Kidney (tissue), 14 donors: ENCODE data around the gene SCFD2. TPM values are rescaled to one million over a fixed set of nuclear protein-coding genes. Genes with fewer than 3 reads are reported as not detected.

Experiments used
- DNase-seq, 5 donors: peaks; one replicate each; pipeline ENCODE4 v3.0.0-alpha.2; 2013 to 2020
- FAIRE-seq: peaks from 2 replicates; lab custom pipeline; 2012; peaks lifted over from hg19 to GRCh38; lab: Jason Lieb, UNC
- H3K27ac ChIP-seq, 2 donors: one replicate each; pipeline ENCODE4 v1.7.0; 2013; ENCODE audit warnings: low read depth in 2 of 2, low read length in 2 of 2, inconsistent platforms in 1 of 2
- H3K27me3 ChIP-seq: one replicate; pipeline ENCODE4 v1.7.1; 2013; ENCODE audit warnings: low read length, inconsistent platforms; ENCODE audit not compliant: control insufficient read depth, insufficient read depth
- H3K36me3 ChIP-seq, 3 donors: one replicate each; pipeline versions ENCODE4 v1.7.0 to v1.7.1; 2013; ENCODE audit warnings: low read length in 3 of 3, control low read depth in 1 of 3, inconsistent platforms in 1 of 3; ENCODE audit not compliant: insufficient read depth in 3 of 3, control insufficient read depth in 2 of 3
- H3K4me1 ChIP-seq, 3 donors: one replicate each; pipeline versions ENCODE4 v1.7.0 to v1.7.1; 2013; ENCODE audit warnings: low read length in 3 of 3, inconsistent platforms in 1 of 3, low read depth in 1 of 3; ENCODE audit not compliant: control insufficient read depth in 2 of 3, insufficient read depth in 2 of 3
- H3K4me3 ChIP-seq, 3 donors: one replicate each; pipeline versions ENCODE4 v1.7.0 to v1.8.1; 2013; ENCODE audit warnings: low read length in 3 of 3, control low read depth in 1 of 3, inconsistent platforms in 1 of 3
- H3K9ac ChIP-seq, 3 donors: one replicate each; pipeline versions ENCODE4 v1.7.0 to v1.7.1; 2013; ENCODE audit warnings: low read length in 3 of 3, control low read depth in 1 of 3, inconsistent platforms in 1 of 3
- H3K9me3 ChIP-seq, 3 donors: one replicate each; pipeline versions ENCODE4 v1.7.0 to v1.7.1; 2013; ENCODE audit warnings: low read length in 3 of 3, control low read depth in 1 of 3, inconsistent platforms in 1 of 3; ENCODE audit not compliant: control insufficient read depth in 2 of 3, insufficient read depth in 1 of 3
- CTCF ChIP-seq: IDR thresholded peaks from 3 replicates; pipeline ENCODE4 v1.5.1; 2012; ENCODE audit warnings: mild to moderate bottlenecking, moderate library complexity, borderline replicate concordance; ENCODE audit not compliant: insufficient read depth; ENCODE audit errors: extremely low read depth
- intact Hi-C: fragments of 100-400 bp; cut with DNase I; formaldehyde crosslinking; loops from one replicate; pipeline ENCODE4 v1.11.1; 2022
- polyA plus RNA-seq: library from polyadenylated mRNA; stranded (reverse); fragments of 350-450 nt; fragmentation: Illumina TruSeq; extraction: RNeasy Lipid Tissue Mini Kit (QIAGEN cat#74804); gene quantifications from one replicate; pipeline ENCODE4 v1.2.3, GENCODE V29; 2014; ENCODE audit warnings: low read depth, low replicate concordance; ENCODE audit not compliant: insufficient read depth
- total RNA-seq: library from RNA; stranded (reverse); fragmentation: NEBNext Ultra II Directional; extraction: Animal tissue kit (Norgen Biotek cat#: 25700); gene quantifications from one replicate; pipeline ENCODE4 v1.2.1, GENCODE V29; 2021
- donor health status: control.
- donor health status: control.
- donor health status: control.
- donor health status: control.
- donor health status: control.
- donor health status: DM: yes; HTN: yes; CAD: no.
- donor health status: Normal renal cell carcinoma (clear cell type).

Gene SCFD2
- total and polyA plus RNA-seq, 2 donors from 2014 or later: 6.1 to 20.8 TPM

DNA sequence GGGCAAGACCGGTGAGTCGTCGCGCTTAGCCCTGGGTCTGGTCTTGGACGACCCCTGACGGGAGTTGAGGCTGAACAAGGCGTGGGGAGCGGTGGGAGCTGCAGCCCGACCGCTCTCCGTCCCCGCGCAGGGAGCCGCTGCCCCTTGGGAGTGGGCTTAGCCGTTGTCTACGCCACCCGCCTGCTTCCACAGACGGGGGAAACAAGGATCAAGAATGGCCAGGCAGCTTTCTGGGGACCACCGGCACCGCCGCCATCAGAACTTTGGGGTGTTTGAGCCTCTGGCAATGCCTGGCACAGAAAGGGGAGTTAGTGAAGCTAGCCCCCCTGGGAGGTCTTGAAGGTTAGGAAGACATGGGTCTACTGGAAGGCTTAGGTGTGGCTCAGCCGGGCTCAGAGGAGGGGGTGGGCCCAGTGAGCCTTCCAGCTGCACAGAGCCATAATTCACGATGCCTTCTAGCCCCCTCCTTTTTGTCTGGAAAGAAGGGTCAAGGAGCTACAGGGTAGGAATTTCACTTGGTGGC lies 503.2 kb downstream of the SCFD2 start:
- H3K4me3 ChIP-seq: peak overlapping the region; percentile 53 to 76 (median 72)
- H3K4me1 ChIP-seq: peaks cover 0 to 20% (median 0%) of the 10 kb centered on the region in 3 donors
- peak overlapping the region; percentile 52 to 60 for H3K27ac ChIP-seq
- DNase-seq: peak in 3 of 5 donors; percentile 51 to 78 (median 72)
- intact Hi-C loops: no loop called here
- H3K9ac ChIP-seq: peak overlapping the region in 2 of 3 donors; percentile 48 to 59
- H3K36me3 ChIP-seq: peaks cover 0 to 6% (median 3%) of the 10 kb centered on the region in 3 donors
- FAIRE-seq: no peak
- no peaks in the 10 kb centered on the region for H3K27me3 ChIP-seq
- TF ChIP-seq CTCF: no peak
- H3K9me3 ChIP-seq: peaks cover 0 to 7% (median 0%) of the 10 kb centered on the region in 3 donors

DNA sequence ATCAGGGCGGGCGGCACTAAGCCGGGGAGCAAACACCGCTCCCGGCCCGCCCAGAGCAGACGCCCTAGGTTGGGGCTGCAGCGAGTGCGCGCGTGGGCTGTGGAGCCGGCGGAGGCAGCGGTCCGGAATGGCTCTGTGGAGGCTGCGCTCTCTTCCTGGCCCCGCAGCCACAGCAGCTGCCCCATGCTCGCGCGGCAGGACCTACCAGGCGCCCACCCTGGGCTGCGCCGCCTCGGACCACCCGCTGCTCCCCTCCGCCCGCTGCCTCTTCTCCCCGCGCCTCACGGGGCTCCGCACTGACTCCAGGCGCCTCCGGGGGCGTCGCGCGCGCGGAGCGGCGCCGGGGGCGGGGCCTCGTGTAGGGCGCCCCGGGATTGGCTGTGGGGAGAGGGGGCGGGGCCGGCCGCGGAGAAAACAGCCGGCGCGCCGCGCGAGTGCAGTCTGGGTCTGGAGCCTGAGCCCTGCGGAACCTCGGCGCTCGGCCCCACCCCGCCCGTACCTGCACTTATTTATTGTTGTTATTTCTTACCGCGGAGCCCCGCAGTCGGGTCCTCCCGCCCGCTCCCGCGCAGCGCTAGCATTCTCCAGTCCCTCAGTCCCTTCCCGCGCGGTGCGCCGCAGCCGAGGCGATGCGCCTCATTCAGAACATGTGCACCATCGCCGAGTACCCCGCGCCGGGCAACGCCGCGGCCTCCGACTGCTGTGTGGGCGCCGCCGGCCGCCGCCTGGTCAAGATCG lies 503.8 kb downstream of the SCFD2 start, which contains the start of gene RASL11B:
Gene RASL11B, plus strand, starts transcription at position 439 of the 738 bp plus-strand sequence. Its CDS starts 191 bp downstream, at position 630.
- Histone ChIP-seq H3K27ac (peak within 1 kb of the TSS; percentile 60 to 73), H3K27me3 (no peaks in the 10 kb centered on the region), H3K9ac (peak within 1 kb of the TSS in 2 of 3 donors; percentile 48 to 59), H3K4me1 (peaks cover 0 to 16% (median 0%) of the 10 kb centered on the region in 3 donors), H3K9me3 (peaks cover 0 to 7% (median 0%) of the 10 kb centered on the region in 3 donors), H3K36me3 (peaks cover 0 to 6% (median 3%) of the 10 kb centered on the region in 3 donors), H3K4me3 (peak within 1 kb of the TSS; percentile 62 to 76 (median 72))
- intact Hi-C loops: no loop called here
- no peak for FAIRE-seq
- DNase-seq: peak; percentile 87 to 95 (median 94)
- TF ChIP-seq CTCF: no peak

DNA sequence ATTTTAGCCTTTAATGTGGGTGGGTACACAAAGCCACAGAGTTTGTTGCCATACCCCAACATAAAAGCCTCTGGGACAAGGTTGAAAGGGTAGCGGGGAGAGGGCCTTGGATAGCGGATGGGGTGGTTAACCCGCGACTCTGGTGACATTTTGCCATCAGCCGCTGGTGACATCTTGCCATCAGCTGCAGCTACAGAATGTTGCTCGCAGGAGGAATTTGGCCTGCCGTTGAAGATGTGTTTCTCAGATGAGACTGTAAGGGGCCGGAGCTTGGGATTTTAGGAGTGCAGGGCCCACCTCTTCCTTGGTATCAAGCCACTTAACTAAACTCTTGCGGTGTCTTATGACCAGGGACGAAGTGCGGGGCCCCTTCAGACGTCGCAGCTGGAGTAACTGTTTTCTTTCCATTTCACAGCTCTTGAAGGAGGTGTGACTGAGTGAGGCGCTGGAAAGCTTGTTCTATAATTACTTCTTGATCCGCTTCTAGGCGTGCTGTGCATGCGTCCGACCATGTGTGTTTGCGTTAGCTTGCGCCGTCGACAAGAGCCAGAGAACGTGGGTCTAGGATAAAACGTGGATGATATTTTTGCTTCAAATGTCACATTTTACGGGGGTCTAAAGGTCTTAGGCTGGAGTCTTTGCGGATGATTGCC lies 504.6 kb downstream of the SCFD2 start:
- H3K9me3 ChIP-seq: peaks cover 0 to 7% (median 0%) of the 10 kb centered on the region in 3 donors
- intact Hi-C loops: no loop called here
- H3K9ac ChIP-seq: peak overlapping the region in 1 of 3 donors; percentile 15
- no peaks in the 10 kb centered on the region for H3K27me3 ChIP-seq
- peaks cover 0 to 16% (median 0%) of the 10 kb centered on the region in 3 donors for H3K4me1 ChIP-seq
- peak overlapping the region; percentile 48 to 73 for H3K27ac ChIP-seq
- H3K36me3 ChIP-seq: peaks cover 0 to 6% (median 3%) of the 10 kb centered on the region in 3 donors
- TF ChIP-seq CTCF: no peak
- FAIRE-seq (no peak), DNase-seq (peak in 2 of 5 donors; percentile 66)
- peak overlapping the region; percentile 42 to 72 (median 62) for H3K4me3 ChIP-seq
